GM12872 (cell line): ENCODE measurements around the gene LRRC27.

ENCODE experiments used
- TF ChIP-seq, protein P1 (sequence below): IDR thresholded peaks from 3 replicates; pipeline ENCODE4 v1.5.1; 2011; ENCODE audit warnings: low read depth, mild to moderate bottlenecking, low read length, moderate library complexity; ENCODE audit not compliant: insufficient read depth

Gene LRRC27

DNA sequence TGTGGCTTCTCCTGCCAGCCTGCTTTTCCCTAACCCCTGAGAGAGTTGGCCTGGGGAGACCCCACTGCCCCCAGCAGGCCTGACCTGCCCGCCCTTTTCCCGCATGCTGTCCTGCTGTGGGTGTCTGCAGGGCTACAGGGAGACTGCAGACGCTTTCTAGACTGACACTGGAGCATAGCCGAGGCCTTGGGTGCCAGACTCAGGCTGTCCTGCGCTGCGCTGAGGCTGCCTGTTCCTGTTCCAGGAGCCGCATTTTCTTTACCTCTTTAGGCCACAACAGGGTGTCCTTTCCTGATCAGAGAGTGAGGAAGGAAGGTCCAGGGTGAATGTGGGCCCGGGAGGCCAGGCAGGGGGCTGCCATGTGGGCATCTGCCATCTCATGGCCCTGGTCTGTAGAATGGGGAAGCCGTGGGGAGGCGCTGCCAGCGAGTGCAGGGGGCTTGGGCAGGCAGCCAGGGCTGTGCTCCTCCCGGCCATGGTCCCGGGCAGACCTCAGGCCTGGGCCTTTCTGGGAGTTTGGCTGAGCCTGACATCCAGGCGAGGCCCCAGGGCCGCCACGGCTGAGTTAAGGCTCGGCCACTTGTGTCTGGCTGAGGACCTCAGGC, 68.7 kb downstream of the LRRC27 start:
- TF ChIP-seq, protein P1, sequence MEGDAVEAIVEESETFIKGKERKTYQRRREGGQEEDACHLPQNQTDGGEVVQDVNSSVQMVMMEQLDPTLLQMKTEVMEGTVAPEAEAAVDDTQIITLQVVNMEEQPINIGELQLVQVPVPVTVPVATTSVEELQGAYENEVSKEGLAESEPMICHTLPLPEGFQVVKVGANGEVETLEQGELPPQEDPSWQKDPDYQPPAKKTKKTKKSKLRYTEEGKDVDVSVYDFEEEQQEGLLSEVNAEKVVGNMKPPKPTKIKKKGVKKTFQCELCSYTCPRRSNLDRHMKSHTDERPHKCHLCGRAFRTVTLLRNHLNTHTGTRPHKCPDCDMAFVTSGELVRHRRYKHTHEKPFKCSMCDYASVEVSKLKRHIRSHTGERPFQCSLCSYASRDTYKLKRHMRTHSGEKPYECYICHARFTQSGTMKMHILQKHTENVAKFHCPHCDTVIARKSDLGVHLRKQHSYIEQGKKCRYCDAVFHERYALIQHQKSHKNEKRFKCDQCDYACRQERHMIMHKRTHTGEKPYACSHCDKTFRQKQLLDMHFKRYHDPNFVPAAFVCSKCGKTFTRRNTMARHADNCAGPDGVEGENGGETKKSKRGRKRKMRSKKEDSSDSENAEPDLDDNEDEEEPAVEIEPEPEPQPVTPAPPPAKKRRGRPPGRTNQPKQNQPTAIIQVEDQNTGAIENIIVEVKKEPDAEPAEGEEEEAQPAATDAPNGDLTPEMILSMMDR = no peak

DNA sequence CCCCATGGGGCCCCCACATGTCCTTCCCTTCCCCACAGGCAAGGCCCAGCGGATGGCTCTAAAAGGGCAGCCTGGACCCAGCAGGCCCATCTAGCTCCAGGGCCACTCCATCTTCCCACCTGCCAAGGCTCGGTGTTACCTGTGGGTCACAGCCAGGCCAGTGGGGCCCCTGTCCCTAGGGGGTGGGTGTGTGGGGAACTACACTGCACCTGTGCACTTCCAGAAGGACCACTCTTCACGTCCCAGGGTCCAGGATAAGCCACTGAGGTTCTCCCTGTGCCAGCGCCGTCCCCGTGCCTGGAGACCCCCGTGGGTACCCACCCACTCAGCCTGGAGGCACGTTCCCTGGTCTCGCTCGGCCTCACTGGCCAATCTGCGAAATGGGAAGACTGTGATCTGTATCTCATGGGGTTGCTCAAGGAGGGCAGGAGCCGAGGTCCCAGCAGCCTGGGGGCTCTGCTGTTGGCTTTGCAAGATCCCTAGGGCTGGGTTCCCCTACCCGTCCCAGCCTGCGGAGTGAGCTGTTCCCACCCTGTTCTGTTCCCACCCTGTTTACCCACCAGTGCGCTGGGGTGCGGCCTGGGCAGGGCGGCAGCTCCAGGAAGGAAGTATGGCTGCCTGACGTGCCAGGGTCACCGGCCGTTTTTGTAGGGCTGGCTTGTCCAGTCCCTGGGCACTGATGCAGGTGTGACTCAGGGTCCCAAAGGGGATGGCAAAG, 69.6 kb downstream of the LRRC27 start:
- TF ChIP-seq, protein P1 = no peak

DNA sequence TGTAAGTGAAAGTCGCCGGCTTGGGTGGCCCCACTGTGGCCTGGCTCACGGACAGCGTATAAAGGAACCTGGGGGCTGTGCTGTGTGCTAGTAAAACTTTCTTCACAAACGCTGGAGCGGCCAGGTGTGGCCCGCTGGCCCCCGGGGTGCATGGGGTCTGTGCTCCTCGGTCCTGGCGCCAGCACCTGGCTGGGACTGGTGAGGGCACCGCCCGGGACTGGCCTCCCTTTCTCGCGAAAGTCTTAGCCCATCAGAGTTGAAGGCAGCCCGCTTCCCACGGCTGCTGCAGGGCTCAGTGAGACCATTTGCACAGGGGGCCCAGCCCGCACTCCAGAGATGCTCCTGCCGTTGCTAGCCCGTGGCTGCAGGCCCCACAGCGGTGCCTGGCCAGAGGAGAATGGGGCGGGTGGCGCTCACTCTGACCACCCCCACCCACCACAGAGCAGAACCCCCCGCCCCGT, 70.8 kb downstream of the LRRC27 start:
- TF ChIP-seq, protein P1 = no peak

DNA sequence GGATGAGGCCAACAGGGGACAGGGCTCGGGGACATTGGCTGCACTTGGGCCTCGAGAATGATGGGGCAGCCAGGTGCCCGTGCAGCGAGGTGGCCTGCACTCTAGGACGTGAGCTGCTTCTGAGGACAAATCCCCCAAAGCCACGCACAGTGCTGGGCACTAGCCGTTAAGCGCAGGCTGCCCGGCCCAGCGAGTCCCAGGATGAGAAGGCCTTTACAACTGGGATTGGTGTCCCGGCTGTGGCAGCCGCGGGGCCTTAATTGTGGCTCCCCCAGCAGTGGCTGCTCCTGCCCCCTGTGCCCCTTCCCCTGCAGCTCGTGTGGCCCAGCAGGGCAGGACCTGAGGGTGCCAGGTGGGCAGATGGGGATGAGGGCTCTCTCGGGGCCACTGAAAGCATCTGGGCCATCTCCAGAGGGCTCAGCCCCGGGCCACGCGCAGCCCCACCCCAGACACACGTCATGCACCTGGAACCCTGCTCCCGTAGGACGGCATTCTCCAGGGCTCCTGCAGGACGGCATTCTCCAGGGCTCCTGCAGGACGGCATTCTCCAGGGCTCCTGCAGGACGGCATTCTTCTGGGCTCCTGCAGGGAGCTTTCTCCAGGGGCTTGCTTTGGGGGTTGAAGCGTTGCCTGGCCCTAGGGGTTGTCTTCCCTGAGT, 71.6 kb downstream of the LRRC27 start:
- TF ChIP-seq, protein P1 = no peak

DNA sequence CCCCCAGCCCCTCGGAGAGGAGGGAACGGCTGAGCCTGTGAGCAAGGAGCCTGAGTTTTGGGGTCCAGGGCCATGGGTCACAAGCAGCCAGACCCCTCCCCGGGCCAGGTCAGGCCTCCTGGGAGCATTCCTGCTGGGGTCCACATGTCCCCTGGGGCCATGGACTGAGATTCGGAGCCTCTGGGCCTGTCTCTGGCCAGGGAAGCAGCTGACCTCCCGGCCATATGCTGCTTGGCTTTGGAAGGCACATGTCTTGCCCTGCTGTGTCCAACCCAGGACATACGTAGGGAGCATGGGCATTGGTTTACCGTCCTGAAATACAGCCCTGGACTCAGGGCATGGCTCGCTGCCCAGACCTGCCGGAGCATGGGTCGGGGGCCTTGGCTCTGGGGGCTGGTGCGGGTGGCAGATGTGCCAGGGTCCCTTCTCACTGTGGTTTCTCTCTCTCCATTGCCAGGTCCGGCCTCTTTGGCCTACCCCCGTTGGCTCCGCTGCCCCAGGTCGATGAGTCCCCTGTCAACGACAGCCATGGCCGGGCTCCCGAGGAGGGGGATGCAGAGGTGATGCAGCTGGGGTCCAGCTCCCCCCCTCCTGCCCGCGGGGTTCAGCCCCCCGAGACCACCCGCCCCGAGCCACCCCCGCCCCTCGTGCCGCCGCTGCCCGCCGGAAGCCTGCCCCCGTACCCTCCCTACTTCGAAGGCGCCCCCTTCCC, 72.3 kb downstream of the LRRC27 start:
- TF ChIP-seq, protein P1 = no peak

DNA sequence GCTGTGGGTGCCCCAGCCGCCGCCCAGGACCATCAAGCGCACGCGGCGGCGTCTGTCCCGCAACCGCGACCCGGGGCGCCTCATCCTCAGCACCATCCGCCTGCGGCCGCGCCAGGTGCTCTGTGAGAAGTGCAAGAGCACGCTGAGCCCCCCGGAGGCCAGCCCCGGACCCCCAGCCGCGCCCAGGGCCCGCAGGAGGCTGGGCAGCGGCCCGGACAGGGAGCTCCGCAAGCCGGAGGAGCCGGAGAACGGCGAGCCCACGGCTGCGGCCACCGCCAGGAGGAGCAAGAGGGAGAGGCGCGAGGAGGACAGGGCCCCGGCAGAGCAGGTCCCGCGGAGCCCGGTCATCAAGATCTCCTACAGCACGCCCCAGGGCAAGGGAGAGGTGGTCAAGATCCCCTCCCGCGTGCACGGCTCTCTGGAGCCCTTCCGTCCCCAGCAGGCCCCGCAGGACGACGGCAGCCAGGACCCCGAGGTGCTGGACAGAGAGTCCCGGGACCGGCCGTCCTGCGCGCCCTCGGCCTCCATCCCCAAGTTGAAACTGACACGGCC, 73.0 kb downstream of the LRRC27 start:
- TF ChIP-seq, protein P1 = no peak
